ENCODE data around the gene HABP2.

- TF ChIP-seq CTCF (IDR thresholded peaks at IDR 0.05; ENCODE audit: low read depth, low read length), result no peak
- TF ChIP-seq, protein P1, sequence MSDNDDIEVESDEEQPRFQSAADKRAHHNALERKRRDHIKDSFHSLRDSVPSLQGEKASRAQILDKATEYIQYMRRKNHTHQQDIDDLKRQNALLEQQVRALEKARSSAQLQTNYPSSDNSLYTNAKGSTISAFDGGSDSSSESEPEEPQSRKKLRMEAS (IDR thresholded peaks at IDR 0.05; ENCODE audit: low read depth, low read length), result no peak
These were observed 27.1 kb upstream of the HABP2 start for GRCh38 chr10:113525713-113526112.
